Right lobe of liver (tissue), 6 donors: ENCODE measurements around the gene TCEA3. TPM values are rescaled to one million over a fixed set of nuclear protein-coding genes. Genes with fewer than 3 reads are reported as not detected.

Experiments
- ATAC-seq, 4 donors: fragments of 200-7000 bp; cut with Tn5 transposase; one replicate each; pipeline ENCODE4 v1.9.1; 2020; ENCODE audit warnings: mild to moderate bottlenecking in 4 of 4, moderate library complexity in 4 of 4
- DNase-seq, 3 donors: peaks; one replicate each; pipeline ENCODE4 v3.0.0-alpha.2; 2020
- H3K27ac ChIP-seq, 3 donors: fragments of 200-600 bp; one replicate each; pipeline ENCODE4 v1.8.0; 2022
- H3K27me3 ChIP-seq, 2 donors: fragments of 200-600 bp; one replicate each; pipeline ENCODE4 v1.8.0; 2022
- H3K36me3 ChIP-seq, 4 donors: fragments of 200-600 bp; sonication (generic) in 1 of 4; one replicate each; pipeline versions ENCODE4 v1.5.1 to v1.8.0; 2017 to 2022; ENCODE audit warnings: control low read depth in 1 of 4
- H3K4me1 ChIP-seq, 4 donors: fragments of 200-600 bp; sonication (generic) in 1 of 4; one replicate each; pipeline versions ENCODE4 v1.5.1 to v1.8.0; 2017 to 2022; ENCODE audit warnings: control low read depth in 1 of 4
- H3K4me3 ChIP-seq, 3 donors: fragments of 200-600 bp; one replicate each; pipeline ENCODE4 v1.8.0; 2022
- H3K9me3 ChIP-seq, 4 donors: fragments of 200-600 bp; sonication (generic) in 1 of 4; one replicate each; pipeline versions ENCODE4 v1.5.1 to v1.8.0; 2017 to 2022; ENCODE audit warnings: control low read depth in 1 of 4
- POLR2A ChIP-seq: fragments of 450-650 bp; IDR thresholded peaks from one replicate; pipeline ENCODE4 v1.6.1; 2017; ENCODE audit warnings: antibody characterized with exemption, mild to moderate bottlenecking
- WGBS: methylation state at CpG from one replicate; pipeline ENCODE4 v1.1.6; 2018; ENCODE audit warnings: low coverage, low lambda C conversion rate; ENCODE audit not compliant: insufficient coverage; ENCODE audit errors: missing lambda C conversion rate; 5-methylcytosine and 5-hydroxymethylcytosine counted together
- intact Hi-C, 2 donors: fragments of 100-400 bp; cut with DNase I; formaldehyde crosslinking; loops; one replicate each; pipeline versions ENCODE4 v1.11.2 to v1.14.1; 2022
- total RNA-seq, 6 experiments: library from RNA; depleted of rRNA in 2 of 6; stranded (reverse); fragments of >200 nt in 2 of 6; fragmentation: NEBNext Ultra II Directional in 3 of 6; extraction: Animal tissue kit (Norgen Biotek cat#: 25700) in 3 of 6; gene quantifications; one replicate each; pipeline versions ENCODE4 v1.1.0 to v1.2.4, GENCODE V29; 2016 to 2023
- TF ChIP-seq, protein P1 (sequence below), 4 donors: fragments of 200-600 bp in 3 of 4; fragments of 450-650 bp in 1 of 4; IDR thresholded peaks; one replicate each; pipeline versions ENCODE4 v1.5.1 to v1.8.0; 2016 to 2022; ENCODE audit warnings: antibody characterized with exemption in 4 of 4, mild to moderate bottlenecking in 2 of 4
- donor health status: DM: no; HTN: yes; CAD: no.
- donor health status: DM: no; HTN: no; CAD: no.
- donor health status: DM: no; HTN: no; CAD: no.
- donor health status: DM: no; HTN: yes; CAD: no.
- donor health status: DM: no; HTN: yes; CAD: no.

Gene TCEA3
- total RNA-seq, 6 experiments from 2014 or later: 53.3 to 94.0 (median 63.2) TPM

DNA sequence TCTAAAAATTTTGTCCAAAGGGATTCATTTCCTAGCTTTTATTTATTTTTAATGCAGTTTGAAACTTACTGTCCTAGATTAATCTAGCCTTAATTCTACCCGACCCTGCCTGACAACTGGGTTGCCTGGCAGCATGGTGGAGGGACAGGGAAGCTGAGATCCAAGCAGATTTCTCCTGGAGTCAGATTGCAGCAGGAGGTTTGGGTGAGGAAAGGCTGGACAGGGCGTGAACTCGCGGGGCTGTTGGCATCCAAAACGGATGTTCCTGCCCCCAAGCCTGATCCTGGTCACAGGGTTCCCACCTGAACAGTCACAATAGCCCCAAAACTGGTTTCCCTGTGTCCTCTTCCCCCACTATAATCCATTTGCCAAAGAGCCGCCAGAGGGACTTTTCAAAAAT lies 23.2 kb downstream of the TCEA3 start:
- no peak for ATAC-seq
- TF ChIP-seq, protein P1, sequence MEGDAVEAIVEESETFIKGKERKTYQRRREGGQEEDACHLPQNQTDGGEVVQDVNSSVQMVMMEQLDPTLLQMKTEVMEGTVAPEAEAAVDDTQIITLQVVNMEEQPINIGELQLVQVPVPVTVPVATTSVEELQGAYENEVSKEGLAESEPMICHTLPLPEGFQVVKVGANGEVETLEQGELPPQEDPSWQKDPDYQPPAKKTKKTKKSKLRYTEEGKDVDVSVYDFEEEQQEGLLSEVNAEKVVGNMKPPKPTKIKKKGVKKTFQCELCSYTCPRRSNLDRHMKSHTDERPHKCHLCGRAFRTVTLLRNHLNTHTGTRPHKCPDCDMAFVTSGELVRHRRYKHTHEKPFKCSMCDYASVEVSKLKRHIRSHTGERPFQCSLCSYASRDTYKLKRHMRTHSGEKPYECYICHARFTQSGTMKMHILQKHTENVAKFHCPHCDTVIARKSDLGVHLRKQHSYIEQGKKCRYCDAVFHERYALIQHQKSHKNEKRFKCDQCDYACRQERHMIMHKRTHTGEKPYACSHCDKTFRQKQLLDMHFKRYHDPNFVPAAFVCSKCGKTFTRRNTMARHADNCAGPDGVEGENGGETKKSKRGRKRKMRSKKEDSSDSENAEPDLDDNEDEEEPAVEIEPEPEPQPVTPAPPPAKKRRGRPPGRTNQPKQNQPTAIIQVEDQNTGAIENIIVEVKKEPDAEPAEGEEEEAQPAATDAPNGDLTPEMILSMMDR (IDR thresholded peaks at IDR 0.05): no peak
- TF ChIP-seq POLR2A: no peak
- intact Hi-C loops: no loop called here
- H3K27ac ChIP-seq: no peak overlapping the region
- no peaks in the 10 kb centered on the region for H3K27me3 ChIP-seq
- no peak for DNase-seq
- H3K9me3 ChIP-seq: no peaks in the 10 kb centered on the region
- WGBS: 79% methylated on average over 4 of the region's 6 CpGs
- peaks cover 0 to 30% (median 12%) of the 10 kb centered on the region in 4 donors for H3K36me3 ChIP-seq
- H3K4me1 ChIP-seq: peaks cover 0 to 22% (median 8%) of the 10 kb centered on the region in 4 donors
- H3K4me3 ChIP-seq: no peak overlapping the region

DNA sequence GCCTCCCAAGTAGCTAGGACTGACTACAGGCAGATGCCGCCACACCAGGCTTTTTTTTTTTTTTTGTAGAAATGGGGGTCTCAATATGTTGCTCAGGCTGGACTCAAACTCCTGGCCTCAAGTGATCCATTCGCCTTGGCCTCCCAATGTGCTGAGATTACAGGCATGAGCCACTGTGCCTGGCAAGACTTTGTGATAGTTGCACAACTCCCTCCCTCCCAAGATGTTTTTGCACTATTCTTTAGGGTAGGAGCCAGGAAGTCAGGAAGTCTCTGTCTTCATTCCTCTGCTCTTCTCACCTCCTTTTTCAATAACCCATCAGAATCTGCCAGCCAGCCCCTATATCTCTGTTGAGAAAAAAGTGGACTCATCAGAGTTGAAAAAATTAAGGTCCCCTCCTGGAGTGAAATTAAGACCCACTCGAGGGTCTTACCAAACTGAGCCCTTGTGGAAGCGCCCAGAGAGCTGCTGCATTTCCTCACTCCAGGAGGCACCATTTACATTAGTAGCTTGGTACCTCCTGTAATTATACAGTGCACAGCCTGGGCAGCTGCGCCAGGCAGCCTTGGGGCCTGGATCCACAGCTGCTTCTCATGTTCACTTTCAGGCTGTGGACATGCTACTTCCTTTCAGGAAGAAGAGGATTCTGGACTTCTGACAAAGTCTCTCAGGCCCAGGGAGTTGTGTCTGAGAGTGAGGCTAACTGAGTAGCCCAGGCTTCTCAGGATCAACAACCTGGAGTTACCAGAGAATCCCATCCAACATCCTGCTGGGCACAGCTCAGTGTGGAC lies 24.0 kb downstream of the TCEA3 start:
- 77% methylated on average over 3 of the region's 5 CpGs for WGBS
- ATAC-seq (no peak), DNase-seq (no peak)
- Histone ChIP-seq H3K36me3 (peaks cover 0 to 30% (median 13%) of the 10 kb centered on the region in 4 donors), H3K9me3 (no peaks in the 10 kb centered on the region), H3K27me3 (no peaks in the 10 kb centered on the region), H3K27ac (no peak overlapping the region), H3K4me3 (no peak overlapping the region), H3K4me1 (peaks cover 0 to 22% (median 10%) of the 10 kb centered on the region in 4 donors)
- intact Hi-C loops: no loop called here
- TF ChIP-seq, protein P1 (IDR thresholded peaks at IDR 0.05): no peak
- no peak for TF ChIP-seq POLR2A

DNA sequence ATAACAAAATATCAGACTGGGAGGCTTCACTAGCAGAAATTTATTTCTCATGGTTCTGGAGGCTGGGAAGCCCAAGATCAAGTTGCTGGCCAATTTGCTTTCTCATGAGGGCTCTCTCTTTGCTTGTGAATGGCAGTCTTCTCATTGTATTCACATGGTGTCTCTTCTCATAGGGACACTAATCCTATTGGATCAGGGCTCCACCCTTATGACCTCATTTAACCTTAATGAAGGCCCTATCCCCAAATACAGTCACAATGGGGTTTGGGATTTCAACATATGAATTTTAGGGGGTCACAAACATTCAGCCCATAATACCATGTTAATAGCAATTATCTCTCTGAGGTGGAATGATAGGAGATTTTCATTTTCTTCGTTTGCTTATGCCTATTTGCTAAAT lies 25.3 kb downstream of the TCEA3 start:
- Histone ChIP-seq H3K9me3 (no peaks in the 10 kb centered on the region), H3K4me1 (peaks cover 0 to 27% (median 16%) of the 10 kb centered on the region in 4 donors), H3K4me3 (no peak overlapping the region), H3K27ac (no peak overlapping the region), H3K36me3 (peaks cover 0 to 30% (median 11%) of the 10 kb centered on the region in 4 donors), H3K27me3 (no peaks in the 10 kb centered on the region)
- TF ChIP-seq, protein P1 (IDR thresholded peaks at IDR 0.05): no peak
- TF ChIP-seq POLR2A: no peak
- 100% methylated on average over 1 of the region's 1 CpG for WGBS
- no peak for ATAC-seq
- DNase-seq: no peak
- intact Hi-C loops: no loop called here

DNA sequence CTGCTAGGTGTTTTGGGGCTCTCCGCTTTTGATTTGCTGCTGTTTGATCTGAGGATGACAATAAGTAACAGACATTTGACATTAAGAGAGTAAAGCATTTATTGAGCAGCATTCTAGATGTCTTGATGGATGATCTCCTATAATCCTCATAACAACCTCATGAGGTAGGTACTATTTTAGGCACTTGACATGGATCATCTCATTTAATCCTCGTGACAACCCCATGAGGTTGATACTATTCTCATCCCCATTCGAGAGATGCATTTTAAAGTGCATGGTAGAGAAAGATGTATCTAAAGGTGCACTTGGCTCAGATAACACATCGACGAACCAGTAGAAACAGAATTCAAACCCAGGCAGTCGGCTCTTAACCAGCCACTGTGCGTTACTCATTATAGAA lies 26.6 kb downstream of the TCEA3 start:
- no peak for DNase-seq
- Histone ChIP-seq H3K4me1 (peaks cover 0 to 18% (median 11%) of the 10 kb centered on the region in 4 donors), H3K36me3 (peaks cover 0 to 26% (median 10%) of the 10 kb centered on the region in 4 donors), H3K9me3 (no peaks in the 10 kb centered on the region), H3K4me3 (no peak overlapping the region), H3K27ac (no peak overlapping the region), H3K27me3 (no peaks in the 10 kb centered on the region)
- 98% methylated on average over 6 of the region's 7 CpGs for WGBS
- TF ChIP-seq, protein P1 (IDR thresholded peaks at IDR 0.05): no peak
- no peak for TF ChIP-seq POLR2A
- intact Hi-C loops: no loop called here
- no peak for ATAC-seq
